Tibial nerve (tissue), 4 donors: ENCODE measurements around the gene CFP.

Experiments
- CTCF ChIP-seq, 5 experiments: fragments of 200-600 bp in 3 of 5; fragments of 450-650 bp in 2 of 5; sonication (generic) in 3 of 5; IDR thresholded peaks; one replicate each; pipeline ENCODE4 v1.5.1; 2016 to 2019; ENCODE audit warnings: antibody characterized with exemption in 5 of 5, mild to moderate bottlenecking in 3 of 5, moderate library complexity in 2 of 5
- EP300 ChIP-seq, 2 donors: sonication (generic); formaldehyde crosslinking; IDR thresholded peaks; one replicate each; pipeline ENCODE4 v1.6.1; 2017; ENCODE audit warnings: antibody characterized with exemption in 2 of 2, mild to moderate bottlenecking in 1 of 2

DNA sequence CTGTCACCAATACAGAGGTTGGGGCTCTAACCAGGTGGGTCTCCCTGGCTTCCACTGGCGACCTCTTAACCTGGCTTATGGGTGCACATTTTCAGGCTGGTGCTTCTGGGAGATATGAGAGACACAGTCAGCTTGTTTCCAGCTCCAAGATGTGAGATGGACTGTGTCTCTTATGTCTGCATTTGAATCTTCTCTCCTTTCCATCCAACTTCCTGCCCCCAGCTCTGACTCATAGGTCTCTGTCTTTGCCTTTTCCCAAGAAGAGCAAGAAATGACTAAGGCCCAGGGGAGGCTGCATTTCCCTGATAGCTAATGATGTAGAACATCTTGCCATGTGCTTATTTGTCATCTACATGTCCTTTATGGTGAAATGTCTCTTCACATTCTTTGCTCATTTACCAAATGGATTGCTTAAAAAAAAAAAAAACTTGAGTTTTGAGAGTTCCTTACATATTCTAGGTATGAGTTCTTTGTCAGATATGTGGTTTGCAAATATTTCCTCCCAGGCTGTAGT, 32.5 kb upstream of the CFP start:
- TF ChIP-seq CTCF (IDR thresholded peaks at IDR 0.05) (no peak), EP300 (IDR thresholded peaks at IDR 0.05) (no peak)
